Adipocyte (in vitro differentiated cells): ENCODE data around the gene HHATL.

Experiments
- DNase-seq: peaks from one replicate; pipeline ENCODE4 v3.0.0-alpha.2; 2015; ENCODE audit warnings: low read depth
- H3K27me3 ChIP-seq: replicated peaks from 2 replicates; pipeline ENCODE4 v1.7.0; 2013; ENCODE audit warnings: mild to moderate bottlenecking, low read length, moderate library complexity; ENCODE audit not compliant: control insufficient read depth, insufficient read depth
- H3K36me3 ChIP-seq: 2 replicates; pipeline ENCODE4 v1.7.0; 2013; ENCODE audit warnings: low read length, mild to moderate bottlenecking, moderate library complexity; ENCODE audit not compliant: control insufficient read depth, insufficient read depth, severe bottlenecking
- H3K4me1 ChIP-seq: 2 replicates; pipeline ENCODE4 v1.7.0; 2013; ENCODE audit warnings: mild to moderate bottlenecking, low read length, moderate library complexity; ENCODE audit not compliant: control insufficient read depth, insufficient read depth
- H3K4me3 ChIP-seq: 2 replicates; pipeline ENCODE4 v1.7.0; 2013; ENCODE audit warnings: mild to moderate bottlenecking, low read length, moderate library complexity
- H3K9ac ChIP-seq: 2 replicates; pipeline ENCODE4 v1.7.0; 2013; ENCODE audit warnings: mild to moderate bottlenecking, low read length, moderate library complexity
- H3K9me3 ChIP-seq: 2 replicates; pipeline ENCODE4 v1.7.0; 2013; ENCODE audit warnings: mild to moderate bottlenecking, low read length, moderate library complexity; ENCODE audit not compliant: control insufficient read depth

The HHATL gene

DNA sequence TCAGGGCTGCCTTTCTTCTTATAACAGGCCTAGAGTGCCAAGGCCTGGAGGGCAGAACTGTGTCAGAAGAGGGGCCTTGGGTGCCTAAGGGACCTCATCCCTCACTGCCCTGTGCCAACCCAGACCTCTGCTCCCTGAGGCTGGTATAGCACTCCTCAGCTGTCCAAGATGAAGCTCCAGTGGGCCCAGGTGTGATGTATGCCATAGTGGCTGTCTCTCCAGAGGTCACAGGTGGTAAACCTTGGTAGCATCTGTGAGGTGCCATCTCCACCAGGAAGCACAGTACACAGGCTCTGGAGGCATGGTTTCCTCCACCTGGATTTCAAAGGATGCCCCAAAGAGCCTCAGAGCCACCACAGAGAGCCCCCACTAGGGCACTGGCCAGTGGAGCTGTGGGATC is 29.5 kb downstream of the HHATL start:
- Histone ChIP-seq H3K4me1 (peaks cover 9% of the 10 kb centered on the region), H3K9me3 (peaks cover 14% of the 10 kb centered on the region), H3K27me3 (no peaks in the 10 kb centered on the region), H3K9ac (no peak overlapping the region), H3K36me3 (no peaks in the 10 kb centered on the region), H3K4me3 (no peak overlapping the region)
- DNase-seq = no peak

DNA sequence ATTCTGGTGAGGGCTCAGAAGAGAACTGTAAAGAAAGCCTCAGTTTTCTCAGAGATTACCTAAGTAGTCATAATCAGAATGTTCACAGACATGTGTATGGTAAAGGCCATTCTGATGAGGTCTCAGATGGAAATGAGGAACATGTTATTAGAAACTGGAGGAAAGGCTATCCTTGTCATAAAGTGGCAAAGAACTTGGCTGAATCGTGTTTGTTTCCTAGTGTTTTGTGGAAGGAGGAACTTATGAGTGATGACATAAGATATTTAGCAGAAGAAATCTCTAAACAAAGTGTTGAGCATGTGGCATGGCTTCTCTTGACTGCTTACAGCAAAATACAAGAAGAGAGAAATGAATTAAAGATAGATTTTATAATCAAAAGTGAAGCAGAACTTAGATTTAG is 30.1 kb downstream of the HHATL start:
- Histone ChIP-seq H3K36me3 (no peaks in the 10 kb centered on the region), H3K27me3 (no peaks in the 10 kb centered on the region), H3K9ac (no peak overlapping the region), H3K4me3 (no peak overlapping the region), H3K4me1 (peaks cover 9% of the 10 kb centered on the region), H3K9me3 (peaks cover 14% of the 10 kb centered on the region)
- DNase-seq = no peak

DNA sequence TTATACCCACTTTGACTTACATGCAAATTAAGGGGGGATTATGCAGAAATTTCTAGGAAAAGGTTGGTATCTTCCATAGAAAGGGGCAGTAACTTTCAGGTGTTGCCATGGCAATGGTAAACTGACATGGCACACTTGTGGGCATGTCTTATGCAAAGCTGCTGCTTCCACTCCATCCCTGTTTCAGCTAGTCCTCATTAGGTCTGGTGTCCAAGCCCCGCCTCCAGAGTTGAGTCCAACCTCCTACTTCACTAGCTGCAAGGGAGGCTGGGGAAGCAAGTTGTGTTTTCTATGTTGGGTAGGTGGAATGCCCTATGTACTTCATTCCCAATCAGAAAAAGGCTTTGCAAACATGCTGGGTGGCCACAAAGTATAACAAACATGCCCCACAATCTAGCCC is 31.9 kb downstream of the HHATL start:
- peaks cover 7% of the 10 kb centered on the region for H3K9me3 ChIP-seq
- peaks cover 24% of the 10 kb centered on the region for H3K4me1 ChIP-seq
- H3K9ac ChIP-seq = no peak overlapping the region
- H3K4me3 ChIP-seq = no peak overlapping the region
- no peak for DNase-seq
- no peaks in the 10 kb centered on the region for H3K27me3 ChIP-seq
- H3K36me3 ChIP-seq = no peaks in the 10 kb centered on the region

DNA sequence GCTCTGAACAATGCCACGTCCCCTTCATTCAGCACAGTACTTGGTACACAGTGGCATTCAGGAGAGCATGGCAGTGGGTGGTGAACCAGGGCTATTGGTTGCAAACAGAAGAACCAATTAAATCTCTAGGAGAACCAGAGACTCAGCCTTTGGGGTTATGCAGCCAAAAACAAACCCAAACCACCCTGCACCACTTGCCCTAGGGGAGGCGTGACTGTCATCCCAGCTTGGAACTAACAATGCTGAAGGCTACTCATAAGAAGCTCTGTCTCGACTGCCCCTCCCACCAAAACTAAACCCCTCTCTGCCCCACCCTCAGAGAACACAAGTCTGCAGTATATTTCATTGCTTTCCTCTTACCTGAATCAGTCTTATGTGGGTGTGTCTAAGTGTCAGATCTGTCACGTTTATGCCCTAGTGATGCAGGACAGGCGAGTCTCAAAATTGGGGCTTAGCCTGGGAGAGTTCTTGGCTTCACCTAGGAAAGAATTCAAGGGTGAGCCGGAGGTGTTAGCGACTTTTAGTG is 32.5 kb downstream of the HHATL start:
- no peak for DNase-seq
- H3K4me3 ChIP-seq = no peak overlapping the region
- no peak overlapping the region for H3K9ac ChIP-seq
- peaks cover 28% of the 10 kb centered on the region for H3K4me1 ChIP-seq
- peaks cover 7% of the 10 kb centered on the region for H3K9me3 ChIP-seq
- no peaks in the 10 kb centered on the region for H3K27me3 ChIP-seq
- H3K36me3 ChIP-seq = no peaks in the 10 kb centered on the region

DNA sequence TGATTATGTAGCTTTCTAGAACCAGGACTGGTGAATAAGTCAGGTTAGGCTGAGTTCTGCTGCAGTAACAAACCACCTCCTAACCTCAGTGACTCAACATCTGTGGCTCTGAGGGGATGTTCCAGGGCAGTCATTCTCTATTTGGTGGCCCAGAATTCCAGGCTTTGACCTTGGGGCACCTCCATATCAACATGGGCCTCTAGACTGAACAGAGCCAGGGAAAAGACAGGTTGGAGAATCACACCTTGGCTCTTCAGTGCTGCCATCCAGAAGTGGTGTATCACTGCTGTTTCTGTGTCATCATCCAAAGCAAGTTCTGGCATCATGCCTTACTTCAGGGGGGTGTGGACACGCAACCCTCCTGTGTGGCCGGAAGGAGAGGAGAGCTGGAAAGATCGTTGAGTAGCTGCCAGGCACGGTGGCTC is 33.8 kb downstream of the HHATL start:
- DNase-seq = no peak
- Histone ChIP-seq H3K9ac (no peak overlapping the region), H3K4me3 (no peak overlapping the region), H3K4me1 (peaks cover 28% of the 10 kb centered on the region), H3K36me3 (peaks cover 1% of the 10 kb centered on the region), H3K27me3 (no peaks in the 10 kb centered on the region), H3K9me3 (peaks cover 7% of the 10 kb centered on the region)

DNA sequence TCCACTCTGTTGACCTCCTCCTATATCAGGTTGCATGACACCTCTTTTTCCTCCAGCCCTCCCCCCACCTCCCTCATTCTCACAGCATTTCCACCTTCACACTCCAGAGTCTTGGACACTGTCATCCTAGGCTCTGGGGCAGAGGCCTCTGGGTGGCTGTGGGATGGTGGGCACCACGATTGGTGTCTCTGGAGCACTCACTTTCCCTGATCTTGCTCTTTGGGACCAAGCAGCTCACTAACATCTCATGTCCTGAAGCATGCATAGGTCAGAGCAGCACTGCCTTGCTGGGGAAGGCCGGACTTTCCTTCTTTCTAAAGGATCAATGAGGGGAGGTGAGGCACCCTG is 34.2 kb downstream of the HHATL start:
- Histone ChIP-seq H3K36me3 (peaks cover 4% of the 10 kb centered on the region), H3K4me1 (peaks cover 28% of the 10 kb centered on the region), H3K27me3 (no peaks in the 10 kb centered on the region), H3K9ac (no peak overlapping the region), H3K9me3 (peaks cover 7% of the 10 kb centered on the region), H3K4me3 (no peak overlapping the region)
- no peak for DNase-seq

DNA sequence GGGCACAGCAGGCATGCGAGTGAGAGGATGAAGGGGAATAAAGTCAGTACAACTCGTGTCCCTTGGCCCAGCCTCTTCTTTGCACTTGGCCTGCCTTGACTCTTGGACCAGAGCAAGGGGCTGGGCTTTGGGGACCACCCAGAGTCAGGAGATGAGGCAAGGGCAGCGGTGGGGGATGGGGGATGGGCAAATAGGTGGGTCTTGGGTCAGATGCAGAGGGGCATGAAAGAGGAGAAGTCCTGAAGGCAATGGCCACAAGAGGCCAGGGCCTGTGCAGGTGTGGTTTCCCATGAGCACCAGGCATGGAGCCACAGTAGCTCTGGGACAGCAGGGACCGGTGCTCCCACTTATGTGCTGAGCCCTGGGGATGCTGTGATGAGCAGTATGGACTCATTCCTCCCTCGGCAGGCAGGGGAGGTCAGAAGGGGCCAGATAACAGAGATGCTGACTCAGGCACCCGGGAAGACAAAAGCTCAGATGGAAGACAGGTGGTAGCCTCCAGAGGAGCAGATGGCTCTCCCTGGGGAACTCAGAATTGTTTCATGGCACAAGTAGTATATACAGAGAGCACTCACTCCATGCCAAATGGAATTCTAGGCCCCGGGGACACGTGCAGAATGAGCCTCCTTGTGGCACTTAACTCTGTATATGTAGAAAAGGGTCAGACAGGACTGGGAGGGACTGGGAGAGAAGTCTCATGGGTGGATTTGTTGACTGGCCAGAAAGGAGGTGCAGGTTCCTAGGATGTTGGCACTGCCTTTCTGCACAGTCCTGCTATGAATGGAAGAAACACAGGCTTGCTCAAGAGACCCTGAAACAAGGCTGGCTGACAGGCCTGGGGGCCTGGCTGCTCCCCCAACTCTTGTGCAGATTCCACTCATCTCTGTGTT is 34.8 kb downstream of the HHATL start:
- H3K4me3 ChIP-seq = no peak overlapping the region
- H3K36me3 ChIP-seq = peaks cover 8% of the 10 kb centered on the region
- peaks cover 24% of the 10 kb centered on the region for H3K4me1 ChIP-seq
- H3K27me3 ChIP-seq = no peaks in the 10 kb centered on the region
- H3K9ac ChIP-seq = no peak overlapping the region
- no peak for DNase-seq
- H3K9me3 ChIP-seq = peaks cover 7% of the 10 kb centered on the region

DNA sequence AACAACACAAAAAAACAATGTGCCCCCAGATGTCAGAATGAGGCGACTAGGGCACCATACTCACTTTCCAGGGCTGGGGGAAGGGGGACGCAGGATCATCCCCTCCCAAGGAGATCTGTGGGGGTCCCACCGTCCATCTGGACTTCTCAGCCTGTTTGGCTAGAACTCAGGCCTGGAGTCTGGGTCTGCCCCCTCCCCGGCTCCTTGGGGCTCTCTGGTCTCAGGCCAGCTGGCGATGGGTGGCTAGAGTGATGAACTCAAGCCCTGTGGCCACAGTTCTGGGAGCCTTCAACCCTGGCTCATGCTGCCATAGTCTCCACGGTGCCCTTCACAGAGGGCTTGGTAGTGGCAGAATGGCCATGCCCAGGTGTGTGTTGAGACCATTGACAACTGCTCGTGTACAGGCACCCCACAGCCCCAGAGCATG is 35.5 kb downstream of the HHATL start:
- no peak for DNase-seq
- H3K4me1 ChIP-seq = peaks cover 19% of the 10 kb centered on the region
- H3K9me3 ChIP-seq = peaks cover 7% of the 10 kb centered on the region
- peaks cover 14% of the 10 kb centered on the region for H3K36me3 ChIP-seq
- no peaks in the 10 kb centered on the region for H3K27me3 ChIP-seq
- H3K9ac ChIP-seq = no peak overlapping the region
- H3K4me3 ChIP-seq = no peak overlapping the region

DNA sequence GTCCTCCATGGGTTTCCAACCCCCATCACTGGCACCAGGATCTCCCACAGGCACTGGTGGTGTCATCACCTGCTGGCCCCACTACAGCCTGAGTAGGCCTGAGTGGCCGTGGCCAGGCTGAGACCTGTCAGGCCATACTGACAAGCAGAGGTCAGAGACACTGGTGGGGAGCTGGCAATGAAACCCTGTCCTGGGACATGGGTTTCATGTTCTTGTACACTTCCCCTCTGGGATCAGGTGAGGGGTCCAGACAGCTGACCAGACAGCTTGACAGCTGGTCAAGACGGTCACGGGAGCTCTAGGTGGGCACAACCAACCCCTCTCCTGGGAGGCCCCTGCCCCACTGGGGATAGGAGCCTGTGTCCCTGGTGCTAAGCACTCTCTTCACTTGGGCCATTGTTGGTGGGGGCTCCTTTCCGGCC is 36.0 kb downstream of the HHATL start:
- Histone ChIP-seq H3K27me3 (no peaks in the 10 kb centered on the region), H3K9ac (no peak overlapping the region), H3K36me3 (peaks cover 20% of the 10 kb centered on the region), H3K9me3 (peaks cover 7% of the 10 kb centered on the region), H3K4me1 (peaks cover 19% of the 10 kb centered on the region), H3K4me3 (no peak overlapping the region)
- no peak for DNase-seq

DNA sequence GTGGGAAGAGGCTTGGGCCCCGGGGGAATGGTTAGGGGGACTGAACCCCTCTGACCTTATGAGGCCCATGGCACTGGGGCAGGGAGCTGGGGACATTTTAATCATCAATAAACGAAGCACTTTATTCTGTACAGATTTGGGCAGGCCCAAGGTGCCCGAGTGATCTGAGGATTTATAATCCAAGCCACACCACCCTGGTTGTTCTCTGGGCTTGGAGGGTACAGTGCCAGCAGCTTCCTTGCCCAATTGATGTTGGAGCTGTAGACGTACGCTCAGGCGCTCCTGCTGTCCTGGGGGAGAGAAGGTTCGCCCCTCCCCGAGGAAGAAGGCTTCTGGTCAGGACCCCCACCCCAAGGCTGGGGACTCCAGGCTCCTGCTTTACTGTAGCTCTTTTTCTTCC is 36.6 kb downstream of the HHATL start:
- Histone ChIP-seq H3K4me1 (peaks cover 19% of the 10 kb centered on the region), H3K9ac (no peak overlapping the region), H3K4me3 (no peak overlapping the region), H3K27me3 (no peaks in the 10 kb centered on the region), H3K9me3 (peaks cover 6% of the 10 kb centered on the region), H3K36me3 (peaks cover 25% of the 10 kb centered on the region)
- DNase-seq = no peak

DNA sequence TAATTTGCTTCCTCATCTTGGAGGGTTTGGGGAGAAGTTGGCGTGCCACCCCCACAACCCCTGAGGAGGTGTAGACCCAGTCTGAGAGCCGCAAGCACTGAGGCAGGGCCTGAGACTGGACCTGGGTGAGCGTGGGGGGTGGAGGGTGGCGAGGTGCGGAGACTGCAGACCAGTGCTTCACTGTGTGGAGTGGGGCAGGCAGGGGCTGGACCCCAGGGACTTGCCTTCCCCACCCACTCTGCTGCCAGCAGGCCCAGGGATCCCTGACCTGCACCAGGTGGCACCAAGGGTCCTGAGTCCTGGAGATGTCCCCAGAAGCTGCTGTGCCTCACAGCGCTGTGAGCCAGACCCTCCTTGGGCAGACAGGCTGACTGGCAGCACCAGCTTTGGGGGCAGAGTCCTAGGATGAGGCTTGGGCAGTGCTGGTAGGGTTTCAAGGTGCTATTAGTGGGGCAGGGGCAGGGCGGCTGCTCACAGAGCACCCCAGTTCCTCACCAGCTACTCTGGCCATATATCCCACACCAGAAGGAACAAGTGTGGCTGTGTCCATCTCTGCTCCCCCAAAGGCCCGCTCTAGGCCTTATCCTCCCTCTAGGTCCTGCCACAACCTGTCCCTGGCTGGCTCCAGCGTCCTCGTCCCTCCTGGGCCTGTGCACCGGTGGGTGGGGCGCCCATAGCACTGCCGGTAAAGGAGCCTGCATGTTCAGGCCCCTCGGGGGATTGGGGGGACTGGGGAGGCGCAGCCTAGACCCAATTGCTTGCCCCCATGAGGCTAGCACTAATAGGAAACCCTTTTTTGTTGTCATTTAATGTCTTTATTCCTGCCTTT is 37.3 kb downstream of the HHATL start:
- no peaks in the 10 kb centered on the region for H3K27me3 ChIP-seq
- peaks cover 19% of the 10 kb centered on the region for H3K4me1 ChIP-seq
- no peak for DNase-seq
- H3K4me3 ChIP-seq = no peak overlapping the region
- H3K9ac ChIP-seq = no peak overlapping the region
- no peaks in the 10 kb centered on the region for H3K9me3 ChIP-seq
- H3K36me3 ChIP-seq = peaks cover 29% of the 10 kb centered on the region
